Large intestine (tissue), 3 donors: Measurements from ENCODE around the gene APOBEC3G. TPM values are rescaled to one million over a fixed set of nuclear protein-coding genes. Genes with fewer than 3 reads are reported as not detected.

Experiments used
- DNase-seq, 2 donors: peaks; one replicate each; pipeline versions ENCODE4 v3.0.0 to v3.0.0-alpha.2; 2013
- H3K27ac ChIP-seq: one replicate; pipeline ENCODE4 v1.5.1; 2013; ENCODE audit warnings: low read length
- H3K27me3 ChIP-seq: 2 replicates; pipeline ENCODE4 v1.6.1; 2013; ENCODE audit warnings: low read length; ENCODE audit not compliant: control insufficient read depth, insufficient read depth
- H3K36me3 ChIP-seq: 2 replicates; pipeline ENCODE4 v1.6.1; 2013; ENCODE audit warnings: low read length; ENCODE audit not compliant: control insufficient read depth, insufficient read depth
- H3K4me1 ChIP-seq: one replicate; pipeline ENCODE4 v1.6.1; 2013; ENCODE audit warnings: low read length; ENCODE audit not compliant: control insufficient read depth, insufficient read depth
- H3K4me3 ChIP-seq: one replicate; pipeline ENCODE4 v1.5.1; 2013; ENCODE audit warnings: low read length
- H3K9me3 ChIP-seq: one replicate; pipeline ENCODE4 v1.6.1; 2013; ENCODE audit warnings: mild to moderate bottlenecking, low read depth, low read length, moderate library complexity; ENCODE audit not compliant: control insufficient read depth
- WGBS: methylation state at CpG from one replicate; pipeline ENCODE4 v1.1.5; 2013; ENCODE audit warnings: low lambda C conversion rate; ENCODE audit not compliant: insufficient coverage; 5-methylcytosine and 5-hydroxymethylcytosine counted together
- polyA plus RNA-seq: library from polyadenylated mRNA; unstranded; fragments of 120-200 nt; gene quantifications from one replicate; pipeline ENCODE4 v1.2.1, GENCODE V29; 2013

APOBEC3G gene
- polyA plus RNA-seq, 1 donor, result 7.0 TPM

GRCh38 chr22:39091126-39092081 lies 14.3 kb downstream of the APOBEC3G start:
- Histone ChIP-seq H3K9me3 (no peaks in the 10 kb centered on the region), H3K27me3 (no peaks in the 10 kb centered on the region), H3K4me3 (no peak overlapping the region), H3K27ac (no peak overlapping the region), H3K36me3 (no peaks in the 10 kb centered on the region), H3K4me1 (no peaks in the 10 kb centered on the region)
- no peak for DNase-seq
- no CpG with 5 or more reads among the region's 23 CpGs for WGBS

GRCh38 chr22:39092111-39092862 lies 15.2 kb downstream of the APOBEC3G start:
- no peak for DNase-seq
- Histone ChIP-seq H3K27ac (no peak overlapping the region), H3K4me3 (no peak overlapping the region), H3K4me1 (no peaks in the 10 kb centered on the region), H3K27me3 (no peaks in the 10 kb centered on the region), H3K9me3 (no peaks in the 10 kb centered on the region), H3K36me3 (no peaks in the 10 kb centered on the region)
- 100% methylated on average over 1 of the region's 8 CpGs for WGBS

DNA sequence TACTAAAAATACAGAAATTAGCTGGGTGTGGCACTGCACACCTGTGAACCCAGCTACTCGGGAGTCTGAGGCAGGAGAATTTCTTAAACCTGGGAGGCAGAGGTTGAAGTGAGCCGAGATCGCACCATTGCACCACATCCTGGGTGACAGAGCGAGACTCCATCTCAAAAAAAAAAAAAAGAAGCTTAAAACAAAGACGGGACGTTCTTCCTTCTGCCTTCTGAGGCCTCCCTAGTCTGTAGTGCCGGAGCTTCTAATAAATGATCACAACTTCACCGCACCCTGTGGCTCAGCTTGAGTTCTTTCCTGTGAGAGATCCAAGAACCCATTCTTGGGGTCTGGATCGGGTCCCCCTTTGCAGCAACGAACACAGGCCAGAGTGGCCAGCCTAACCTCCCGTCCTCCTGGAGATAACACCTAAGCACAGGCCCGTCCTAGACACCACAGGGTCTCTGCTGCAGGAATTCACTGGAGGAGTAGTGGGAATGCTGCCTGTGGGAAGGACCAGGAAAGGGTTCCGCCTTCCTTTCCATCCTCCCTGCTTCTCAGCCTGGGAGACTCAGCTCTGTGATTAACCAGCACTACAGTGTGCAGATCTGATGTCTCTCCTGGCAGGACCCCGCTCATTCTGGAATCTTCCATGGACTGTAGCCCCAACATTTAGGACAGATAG lies 17.8 kb downstream of the APOBEC3G start:
- WGBS, result no CpG with 5 or more reads among the region's 14 CpGs
- DNase-seq, result no peak

GRCh38 chr22:39095971-39096370 lies 18.9 kb downstream of the APOBEC3G start:
- Histone ChIP-seq H3K36me3 (no peaks in the 10 kb centered on the region), H3K4me1 (no peaks in the 10 kb centered on the region), H3K9me3 (no peaks in the 10 kb centered on the region), H3K4me3 (no peak overlapping the region), H3K27me3 (no peaks in the 10 kb centered on the region), H3K27ac (no peak overlapping the region)
- no CpG with 5 or more reads among the region's 3 CpGs for WGBS
- no peak for DNase-seq

More for the DNA sequence above, 17.8 kb downstream of the APOBEC3G start:
- no peaks in the 10 kb centered on the region for H3K4me1 ChIP-seq
- H3K4me3 ChIP-seq, result no peak overlapping the region
- H3K27ac ChIP-seq, result no peak overlapping the region
- H3K27me3 ChIP-seq, result no peaks in the 10 kb centered on the region
- no peaks in the 10 kb centered on the region for H3K9me3 ChIP-seq
- no peaks in the 10 kb centered on the region for H3K36me3 ChIP-seq

GRCh38 chr22:39097098-39098020 lies 20.3 kb downstream of the APOBEC3G start, which contains the start of gene APOBEC3H:
Gene APOBEC3H, plus strand, starts transcription at chr22:39097244. Its CDS starts 3,035 bp downstream, at chr22:39100279.
- no CpG with 5 or more reads among the region's 9 CpGs for WGBS
- H3K9me3 ChIP-seq, result no peaks in the 10 kb centered on the region
- DNase-seq, result no peak
- no peak within 1 kb of the TSS for H3K4me3 ChIP-seq
- H3K36me3 ChIP-seq, result no peaks in the 10 kb centered on the region
- no peaks in the 10 kb centered on the region for H3K4me1 ChIP-seq
- H3K27me3 ChIP-seq, result no peaks in the 10 kb centered on the region
- H3K27ac ChIP-seq, result no peak within 1 kb of the TSS

- no peak overlapping the region for H3K27ac ChIP-seq
- WGBS, result no CpG with 5 or more reads among the region's 6 CpGs
- no peaks in the 10 kb centered on the region for H3K27me3 ChIP-seq
- no peaks in the 10 kb centered on the region for H3K36me3 ChIP-seq
- no peaks in the 10 kb centered on the region for H3K9me3 ChIP-seq
- H3K4me3 ChIP-seq, result no peak overlapping the region
- DNase-seq, result no peak
- no peaks in the 10 kb centered on the region for H3K4me1 ChIP-seq
Observed at GRCh38 chr22:39098026-39098425, 21.0 kb downstream of the APOBEC3G start.

- Histone ChIP-seq H3K9me3 (no peaks in the 10 kb centered on the region), H3K4me1 (no peaks in the 10 kb centered on the region), H3K27ac (no peak overlapping the region), H3K36me3 (no peaks in the 10 kb centered on the region), H3K27me3 (no peaks in the 10 kb centered on the region), H3K4me3 (no peak overlapping the region)
- DNase-seq, result no peak
- WGBS, result 80% methylated on average over 1 of the region's 8 CpGs
Observed at GRCh38 chr22:39098576-39098975, 21.5 kb downstream of the APOBEC3G start.

DNA sequence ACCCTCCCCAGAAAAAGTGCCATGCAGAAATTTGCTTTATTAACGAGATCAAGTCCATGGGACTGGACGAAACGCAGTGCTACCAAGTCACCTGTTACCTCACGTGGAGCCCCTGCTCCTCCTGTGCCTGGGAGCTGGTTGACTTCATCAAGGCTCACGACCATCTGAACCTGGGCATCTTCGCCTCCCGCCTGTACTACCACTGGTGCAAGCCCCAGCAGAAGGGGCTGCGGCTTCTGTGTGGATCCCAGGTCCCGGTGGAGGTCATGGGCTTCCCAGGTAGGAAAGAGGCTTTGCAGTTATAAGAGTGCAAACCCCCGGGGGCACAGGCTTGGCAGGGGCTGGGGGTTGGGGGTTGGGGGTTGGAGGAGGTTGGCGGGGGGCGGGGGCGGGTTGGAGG lies 24.2 kb downstream of the APOBEC3G start:
- Histone ChIP-seq H3K9me3 (no peaks in the 10 kb centered on the region), H3K36me3 (no peaks in the 10 kb centered on the region), H3K4me3 (no peak overlapping the region), H3K27ac (no peak overlapping the region), H3K27me3 (no peaks in the 10 kb centered on the region), H3K4me1 (no peaks in the 10 kb centered on the region)
- WGBS, result no CpG with 5 or more reads among the region's 13 CpGs
- no peak for DNase-seq

GRCh38 chr22:39103431-39103830 lies 26.4 kb downstream of the APOBEC3G start:
- Histone ChIP-seq H3K27ac (no peak overlapping the region), H3K9me3 (no peaks in the 10 kb centered on the region), H3K4me1 (no peaks in the 10 kb centered on the region), H3K27me3 (no peaks in the 10 kb centered on the region), H3K4me3 (no peak overlapping the region), H3K36me3 (no peaks in the 10 kb centered on the region)
- 56% methylated on average over 1 of the region's 2 CpGs for WGBS
- no peak for DNase-seq
